H1 (cell line): ENCODE results near the gene SLC1A7. TPM values are rescaled to one million over a fixed set of nuclear protein-coding genes. Genes with fewer than 3 reads are reported as not detected.

ENCODE experiments used
- CHD2 ChIP-seq: IDR thresholded peaks from 2 replicates; pipeline ENCODE4 v1.6.1; 2012; ENCODE audit warnings: low read length, improper control_type of control experiment
- polyA plus RNA-seq, 7 experiments: library from polyadenylated mRNA; depleted of rRNA in 3 of 7; stranded (reverse) in 5 of 7; unstranded in 2 of 7; fragments of >200 nt in 5 of 7; fragments of 200-250 nt in 2 of 7; gene quantifications; 1 replicate in 5 of 7; 2 replicates in 1 of 7; 4 replicates in 1 of 7; pipeline versions ENCODE4 v1.2.1 to v1.2.3, GENCODE V29; 2011 to 2013; ENCODE audit warnings: missing spikeins in 2 of 7, mixed read lengths in 2 of 7
- total RNA-seq: library from RNA; stranded (reverse); fragmentation: NEBNext Ultra II Directional; extraction: Animal tissue kit (Norgen Biotek cat#: 25700); gene quantifications from 2 replicates; pipeline ENCODE4 v1.2.1, GENCODE V29; 2021
- TF ChIP-seq, protein P1 (sequence below): IDR thresholded peaks from 2 replicates; pipeline ENCODE4 v1.6.1; 2011; ENCODE audit warnings: low read depth, mild to moderate bottlenecking, low read length; ENCODE audit not compliant: insufficient read depth

Gene SLC1A7
- total and polyA plus RNA-seq, 2 of the 8 experiments (the other 6 are each of a cell fraction or from before 2014, with no cell fraction given), result not detected

- TF ChIP-seq, protein P1, sequence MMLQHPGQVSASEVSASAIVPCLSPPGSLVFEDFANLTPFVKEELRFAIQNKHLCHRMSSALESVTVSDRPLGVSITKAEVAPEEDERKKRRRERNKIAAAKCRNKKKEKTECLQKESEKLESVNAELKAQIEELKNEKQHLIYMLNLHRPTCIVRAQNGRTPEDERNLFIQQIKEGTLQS, result no peak
- no peak for TF ChIP-seq CHD2
These were observed 867 bp downstream of the SLC1A7 start (continued) for GRCh38 chr1:53141487-53142055.
